SK-N-SH (cell line): Measurements from ENCODE around the gene PALM3. TPM values are rescaled to one million over a fixed set of nuclear protein-coding genes. Genes with fewer than 3 reads are reported as not detected.

Experiments
- CTCF ChIA-PET: fragments of 300-600, 350-600 bp; formaldehyde crosslinking; extraction: SDS; loops from one replicate; lab custom pipeline; 2021; lab: Yijun Ruan, JAX
- POLR2A ChIA-PET: fragments of 350-600 bp; sonication (Branson Sonifier 250); formaldehyde crosslinking; extraction: SDS; loops from one replicate; lab custom pipeline; 2020; ENCODE audit warnings: antibody characterized with exemption, inconsistent platforms; lab: Yijun Ruan, JAX
- DNase-seq: peaks from one replicate; pipeline ENCODE4 v3.0.0; 2012
- H2AFZ ChIP-seq: fragments of 200-600 bp; sonication (generic); 2 replicates; pipeline ENCODE4 v1.8.1; 2016; ENCODE audit warnings: antibody characterized with exemption, mild to moderate bottlenecking, low read depth
- H3F3A ChIP-seq: fragments of 200-600 bp; sonication (generic); replicated peaks from 2 replicates; pipeline ENCODE3; 2016; ENCODE audit warnings: antibody characterized with exemption, mild to moderate bottlenecking; ENCODE audit not compliant: insufficient read depth
- H3K27ac ChIP-seq, 2 experiments: fragments of 200-500 bp in 1 of 2; fragments of 200-600 bp in 1 of 2; sonication (Bioruptor generic) in 1 of 2; sonication (generic), shearing (Covaris generic) in 1 of 2; 2 replicates each; pipeline versions ENCODE4 v1.5.1 to v1.6.1; 2014 to 2016; ENCODE audit warnings: low read depth in 2 of 2, inconsistent platforms in 1 of 2, low read length in 1 of 2, mild to moderate bottlenecking in 1 of 2, mixed read lengths in 1 of 2
- H3K27me3 ChIP-seq: fragments of 200-600 bp; sonication (generic), shearing (Covaris generic); 2 replicates; pipeline ENCODE4 v1.6.1; 2016; ENCODE audit warnings: mixed run types; ENCODE audit not compliant: insufficient read depth
- H3K36me3 ChIP-seq, 2 experiments: fragments of 200-500 bp in 1 of 2; fragments of 200-600 bp in 1 of 2; sonication (Bioruptor generic) in 1 of 2; sonication (generic) in 1 of 2; replicated peaks in 1 of 2; 2 replicates each; pipeline versions ENCODE3 to v1.5.1; 2014 to 2016; ENCODE audit warnings: low read length in 1 of 2, mild to moderate bottlenecking in 1 of 2; ENCODE audit not compliant: insufficient read depth in 2 of 2, control insufficient read depth in 1 of 2
- H3K4me1 ChIP-seq, 2 experiments: fragments of 200-500 bp in 1 of 2; fragments of 200-600 bp in 1 of 2; sonication (Bioruptor generic) in 1 of 2; sonication (generic), shearing (Covaris generic) in 1 of 2; 2 replicates each; pipeline versions ENCODE4 v1.5.1 to v1.6.1; 2014 to 2016; ENCODE audit warnings: low read depth in 1 of 2, low read length in 1 of 2, mixed run types in 1 of 2; ENCODE audit not compliant: insufficient read depth in 2 of 2, control insufficient read depth in 1 of 2
- H3K4me2 ChIP-seq: fragments of 200-600 bp; sonication (generic), shearing (Covaris generic); 2 replicates; pipeline ENCODE4 v1.6.1; 2017; ENCODE audit warnings: mixed run types
- H3K4me3 ChIP-seq, 2 experiments: fragments of 200-500 bp in 1 of 2; fragments of 200-600 bp in 1 of 2; sonication (Bioruptor generic) in 1 of 2; sonication (generic), shearing (Covaris generic) in 1 of 2; 2 replicates each; pipeline versions ENCODE4 v1.5.1 to v1.8.1; 2014 to 2016; ENCODE audit warnings: low read depth in 2 of 2, inconsistent platforms in 1 of 2, low read length in 1 of 2, mild to moderate bottlenecking in 1 of 2, mixed read lengths in 1 of 2, moderate library complexity in 1 of 2
- H3K79me2 ChIP-seq: fragments of 200-600 bp; sonication (generic); 2 replicates; pipeline ENCODE4 v1.8.1; 2017; ENCODE audit warnings: mild to moderate bottlenecking; ENCODE audit not compliant: insufficient read depth
- H3K9ac ChIP-seq: fragments of 200-600 bp; sonication (generic); 2 replicates; pipeline ENCODE4 v1.6.1; 2017; ENCODE audit warnings: mixed run types
- H3K9me2 ChIP-seq: fragments of 200-600 bp; sonication (generic); 2 replicates; pipeline ENCODE4 v1.6.1; 2017; ENCODE audit warnings: mixed run types
- H3K9me3 ChIP-seq: fragments of 200-600 bp; sonication (generic); 2 replicates; pipeline ENCODE4 v1.6.1; 2017; ENCODE audit warnings: mixed run types, mild to moderate bottlenecking, moderate library complexity
- H4K20me1 ChIP-seq: fragments of 200-600 bp; sonication (generic); 2 replicates; pipeline ENCODE4 v1.6.1; 2017; ENCODE audit warnings: mild to moderate bottlenecking, mixed run types; ENCODE audit not compliant: insufficient read depth
- ELF1 ChIP-seq: IDR thresholded peaks from 2 replicates; pipeline ENCODE4 v1.4.0; 2012
- FOXM1 ChIP-seq: IDR thresholded peaks from 2 replicates; pipeline ENCODE4 v1.4.0; 2012; ENCODE audit warnings: low read depth, mild to moderate bottlenecking
- GABPA ChIP-seq: IDR thresholded peaks from 2 replicates; pipeline ENCODE4 v1.4.0; 2012; ENCODE audit warnings: low read depth, mild to moderate bottlenecking
- GATA2 ChIP-seq: sonication (generic); formaldehyde crosslinking; IDR thresholded peaks from 2 replicates; pipeline ENCODE4 v1.5.0; 2020; ENCODE audit warnings: mild to moderate bottlenecking, missing genetic modification reagents
- MAX ChIP-seq: IDR thresholded peaks from 2 replicates; pipeline ENCODE4 v1.4.0; 2012; ENCODE audit warnings: low read depth
- MXI1 ChIP-seq: IDR thresholded peaks from 2 replicates; pipeline ENCODE4 v1.6.1; 2012; ENCODE audit warnings: mild to moderate bottlenecking, low read depth, low read length, improper control_type of control experiment
- PBX3 ChIP-seq: IDR thresholded peaks from 2 replicates; pipeline ENCODE4; 2012
- POLR2AphosphoS5 ChIP-seq: IDR thresholded peaks from 2 replicates; pipeline ENCODE4 v1.6.1; 2012; ENCODE audit warnings: low read depth, low read length
- RAD21 ChIP-seq: IDR thresholded peaks from 2 replicates; pipeline ENCODE4 v1.6.1; 2012; ENCODE audit warnings: mild to moderate bottlenecking, low read length
- RCOR1 ChIP-seq: fragments of 150-350 bp; IDR thresholded peaks from 2 replicates; pipeline ENCODE4 v1.6.1; 2017; ENCODE audit warnings: antibody characterized with exemption, low read length
- RXRA ChIP-seq: IDR thresholded peaks from 2 replicates; pipeline ENCODE4 v1.4.0; 2012; ENCODE audit warnings: low read depth, mild to moderate bottlenecking, borderline replicate concordance
- SIN3A ChIP-seq: IDR thresholded peaks from 2 replicates; pipeline ENCODE4 v1.6.1; 2012; ENCODE audit warnings: low read depth, mild to moderate bottlenecking, low read length, moderate library complexity, borderline replicate concordance
- SMC3 ChIP-seq: IDR thresholded peaks from 2 replicates; pipeline ENCODE4 v1.6.1; 2012; ENCODE audit warnings: low read depth, low read length, improper control_type of control experiment
- TEAD4 ChIP-seq: IDR thresholded peaks from 2 replicates; pipeline ENCODE4 v1.4.0; 2012; ENCODE audit warnings: mild to moderate bottlenecking, borderline replicate concordance; ENCODE audit not compliant: insufficient read depth
- WGBS: methylation state at CpG from one replicate; pipeline ENCODE4 v1.1.6; 2017; ENCODE audit warnings: low lambda C conversion rate; 5-methylcytosine and 5-hydroxymethylcytosine counted together
- polyA plus RNA-seq, 3 experiments: library from polyadenylated mRNA; depleted of rRNA; stranded (reverse); fragments of >200 nt; gene quantifications; 2 replicates each; pipeline ENCODE4 v1.2.3, GENCODE V29; 2012
- TF ChIP-seq, protein P1 (sequence below): fragments of 150-350 bp; IDR thresholded peaks from 2 replicates; pipeline ENCODE4 v1.6.1; 2016; ENCODE audit warnings: mild to moderate bottlenecking, low read depth, low read length
- TF ChIP-seq, protein P2 (sequence below): IDR thresholded peaks from 2 replicates; pipeline ENCODE4 v1.4.0; 2012; ENCODE audit warnings: low read depth, borderline replicate concordance

The PALM3 gene
- polyA plus RNA-seq, 1 of the 3 experiments (the other 2 are of a cell fraction) = 5.5 TPM

- TF ChIP-seq RCOR1 (no peak), GATA2 (CRISPR knock-in tag) (no peak), MXI1 (no peak), PBX3 (no peak), MAX (no peak), POLR2AphosphoS5 (no peak), TEAD4 (no peak), FOXM1 (no peak), ELF1 (no peak), SIN3A (no peak), RAD21 (no peak), GABPA (no peak), RXRA (no peak), SMC3 (no peak)
- TF ChIP-seq, protein P1, sequence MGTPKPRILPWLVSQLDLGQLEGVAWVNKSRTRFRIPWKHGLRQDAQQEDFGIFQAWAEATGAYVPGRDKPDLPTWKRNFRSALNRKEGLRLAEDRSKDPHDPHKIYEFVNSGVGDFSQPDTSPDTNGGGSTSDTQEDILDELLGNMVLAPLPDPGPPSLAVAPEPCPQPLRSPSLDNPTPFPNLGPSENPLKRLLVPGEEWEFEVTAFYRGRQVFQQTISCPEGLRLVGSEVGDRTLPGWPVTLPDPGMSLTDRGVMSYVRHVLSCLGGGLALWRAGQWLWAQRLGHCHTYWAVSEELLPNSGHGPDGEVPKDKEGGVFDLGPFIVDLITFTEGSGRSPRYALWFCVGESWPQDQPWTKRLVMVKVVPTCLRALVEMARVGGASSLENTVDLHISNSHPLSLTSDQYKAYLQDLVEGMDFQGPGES = no peak
- TF ChIP-seq, protein P2, sequence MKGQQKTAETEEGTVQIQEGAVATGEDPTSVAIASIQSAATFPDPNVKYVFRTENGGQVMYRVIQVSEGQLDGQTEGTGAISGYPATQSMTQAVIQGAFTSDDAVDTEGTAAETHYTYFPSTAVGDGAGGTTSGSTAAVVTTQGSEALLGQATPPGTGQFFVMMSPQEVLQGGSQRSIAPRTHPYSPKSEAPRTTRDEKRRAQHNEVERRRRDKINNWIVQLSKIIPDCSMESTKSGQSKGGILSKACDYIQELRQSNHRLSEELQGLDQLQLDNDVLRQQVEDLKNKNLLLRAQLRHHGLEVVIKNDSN = no peak
- H3K9me3 ChIP-seq = no peaks in the 10 kb centered on the region
- peaks cover 17% of the 10 kb centered on the region for H3F3A ChIP-seq
- H3K36me3 ChIP-seq = peaks cover 14 to 16% of the 10 kb centered on the region in 2 experiments
- no peak overlapping the region for H3K4me3 ChIP-seq
- H3K79me2 ChIP-seq = peaks cover 9% of the 10 kb centered on the region; the same call in 1 of the 2 replicates
- no peak overlapping the region for H3K27ac ChIP-seq
- ChIA-PET POLR2A (no interaction called here), CTCF (interaction anchor here (6.6 kb wide), 1 partner anchor 14 kb away, joined by 37 read pairs; the partner anchor contains the start of gene MISP3)
- H3K9me2 ChIP-seq = no peaks in the 10 kb centered on the region
- H3K27me3 ChIP-seq = no peaks in the 10 kb centered on the region
- H2AFZ ChIP-seq = no peak overlapping the region
- H3K9ac ChIP-seq = no peak overlapping the region
- 92% methylated on average over 5 of the region's 5 CpGs for WGBS
- no peak for DNase-seq
- peaks cover 4% of the 10 kb centered on the region; the same call in 1 of the 2 replicates for H4K20me1 ChIP-seq
- peaks cover 3 to 11% of the 10 kb centered on the region in 2 experiments; a peak in 2 of 4 replicates for H3K4me1 ChIP-seq
- H3K4me2 ChIP-seq = no peak overlapping the region
These were observed 24.2 kb upstream of the PALM3 start for GRCh38 chr19:14086098-14086497.
